ENCODE results near the gene CREBBP. TPM values are rescaled to one million over a fixed set of nuclear protein-coding genes. Genes with fewer than 3 reads are reported as not detected.

Gene CREBBP
- polyA plus RNA-seq, 1 of the 3 experiments (the other 2 are of a cell fraction) = 5.7 TPM

GRCh38 chr16:3868967-3869366, 11.5 kb downstream of the CREBBP start:
- H2AFZ ChIP-seq (ENCODE audit: low read depth) = no peak overlapping the region
- peaks cover 29% of the 10 kb centered on the region for H3F3A ChIP-seq (replicated peaks; ENCODE audit: insufficient read depth)
- no peaks in the 10 kb centered on the region for H3K9me2 ChIP-seq
- no peak for TF ChIP-seq CHD2 (IDR thresholded peaks at IDR 0.05; ENCODE audit: low read length, partially characterized antibody)
- no peak for TF ChIP-seq RAD21 (IDR thresholded peaks at IDR 0.05; ENCODE audit: low read length)
- TF ChIP-seq, protein P1, sequence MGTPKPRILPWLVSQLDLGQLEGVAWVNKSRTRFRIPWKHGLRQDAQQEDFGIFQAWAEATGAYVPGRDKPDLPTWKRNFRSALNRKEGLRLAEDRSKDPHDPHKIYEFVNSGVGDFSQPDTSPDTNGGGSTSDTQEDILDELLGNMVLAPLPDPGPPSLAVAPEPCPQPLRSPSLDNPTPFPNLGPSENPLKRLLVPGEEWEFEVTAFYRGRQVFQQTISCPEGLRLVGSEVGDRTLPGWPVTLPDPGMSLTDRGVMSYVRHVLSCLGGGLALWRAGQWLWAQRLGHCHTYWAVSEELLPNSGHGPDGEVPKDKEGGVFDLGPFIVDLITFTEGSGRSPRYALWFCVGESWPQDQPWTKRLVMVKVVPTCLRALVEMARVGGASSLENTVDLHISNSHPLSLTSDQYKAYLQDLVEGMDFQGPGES (IDR thresholded peaks at IDR 0.05; ENCODE audit: low read depth, low read length) = no peak
- TF ChIP-seq MEF2A (IDR thresholded peaks at IDR 0.05; ENCODE audit: borderline replicate concordance, low read depth) = no peak
- TF ChIP-seq POLR2AphosphoS5 (IDR thresholded peaks at IDR 0.05; ENCODE audit: low read depth, low read length) = no peak
- TF ChIP-seq, protein P2, sequence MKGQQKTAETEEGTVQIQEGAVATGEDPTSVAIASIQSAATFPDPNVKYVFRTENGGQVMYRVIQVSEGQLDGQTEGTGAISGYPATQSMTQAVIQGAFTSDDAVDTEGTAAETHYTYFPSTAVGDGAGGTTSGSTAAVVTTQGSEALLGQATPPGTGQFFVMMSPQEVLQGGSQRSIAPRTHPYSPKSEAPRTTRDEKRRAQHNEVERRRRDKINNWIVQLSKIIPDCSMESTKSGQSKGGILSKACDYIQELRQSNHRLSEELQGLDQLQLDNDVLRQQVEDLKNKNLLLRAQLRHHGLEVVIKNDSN (IDR thresholded peaks at IDR 0.05; ENCODE audit: borderline replicate concordance, low read depth) = no peak
- no peak for TF ChIP-seq TEAD4 (IDR thresholded peaks at IDR 0.05; ENCODE audit: borderline replicate concordance, insufficient read depth)
- TF ChIP-seq CTCF (IDR thresholded peaks at IDR 0.05) = no peak
- TF ChIP-seq TCF12 (IDR thresholded peaks at IDR 0.05) = no peak
- TF ChIP-seq EP300 (IDR thresholded peaks at IDR 0.05; ENCODE audit: borderline replicate concordance in 1 of 2, low read depth in 1 of 2, low read length in 1 of 2) = no peak
- no peak for TF ChIP-seq EZH2phosphoT487 (IDR thresholded peaks at IDR 0.05; ENCODE audit: borderline replicate concordance, low read depth)
- TF ChIP-seq REST (IDR thresholded peaks at IDR 0.05; ENCODE audit: low read depth, low read length) = no peak
- no peak for TF ChIP-seq GABPA (IDR thresholded peaks at IDR 0.05; ENCODE audit: low read depth)
- TF ChIP-seq YY1 (IDR thresholded peaks at IDR 0.05; ENCODE audit: low read depth) = no peak
- no peak for TF ChIP-seq RCOR1 (IDR thresholded peaks at IDR 0.05; ENCODE audit: low read length)
- peaks cover 100% of the 10 kb centered on the region for H3K79me2 ChIP-seq (ENCODE audit: insufficient read depth)
- ChIA-PET POLR2A (no interaction called here), CTCF (interaction anchor here (0.6 to 1.9 kb wide), 3 partner anchors 12 to 115 kb away, joined by 3 to 6 read pairs (median 3); no protein-coding TSS in a partner anchor)
- no peaks in the 10 kb centered on the region for H3K27me3 ChIP-seq (ENCODE audit: insufficient read depth)
- H3K36me3 ChIP-seq (replicated peaks in 1 of 2; ENCODE audit: control insufficient read depth in 1 of 2, insufficient read depth in 2 of 2, low read length in 1 of 2) = no peaks in the 10 kb centered on the region
- 94% methylated on average over 3 of the region's 3 CpGs for WGBS (ENCODE audit: low lambda C conversion rate)
- peaks cover 100% of the 10 kb centered on the region for H4K20me1 ChIP-seq (ENCODE audit: insufficient read depth)
- no peak for DNase-seq
- H3K4me3 ChIP-seq (ENCODE audit: low read depth in 2 of 2, low read length in 1 of 2) = no peak overlapping the region
- H3K4me1 ChIP-seq (ENCODE audit: control insufficient read depth in 1 of 2, insufficient read depth in 2 of 2, low read depth in 1 of 2, low read length in 1 of 2) = peaks cover 18 to 28% of the 10 kb centered on the region in 2 experiments
- H3K4me2 ChIP-seq = no peak overlapping the region
- no peaks in the 10 kb centered on the region for H3K9me3 ChIP-seq
- H3K27ac ChIP-seq (ENCODE audit: low read depth in 2 of 2, low read length in 1 of 2) = no peak overlapping the region
- H3K9ac ChIP-seq = no peak overlapping the region
